GM10248 (cell line): ENCODE results near the gene STK25.
"Not testable (repeated sequence)": the region's sequence is repeated elsewhere in the genome, so short reads cannot be mapped to it uniquely, and the experiment has no call there.

Experiments used
- CTCF ChIA-PET: fragments of 300-600 bp; sonication (Branson Sonifier 250); formaldehyde crosslinking; extraction: SDS; loops from one replicate; lab custom pipeline; 2021; ENCODE audit warnings: antibody characterized with exemption; lab: Yijun Ruan, JAX
- POLR2A ChIA-PET: fragments of 350-650 bp; sonication (Branson Sonifier 250); formaldehyde crosslinking; extraction: SDS; loops from one replicate; lab custom pipeline; 2020; ENCODE audit warnings: antibody characterized with exemption; lab: Yijun Ruan, JAX
- DNase-seq: peaks from one replicate; pipeline ENCODE4 v3.0.0; 2012; ENCODE audit errors: extremely low spot score
- TF ChIP-seq, protein P1 (sequence below): IDR thresholded peaks from 2 replicates; pipeline ENCODE4 v1.5.1; 2012; ENCODE audit warnings: mild to moderate bottlenecking, low read depth; ENCODE audit errors: extremely low read depth, missing control alignments, control extremely low read depth

Gene STK25

DNA sequence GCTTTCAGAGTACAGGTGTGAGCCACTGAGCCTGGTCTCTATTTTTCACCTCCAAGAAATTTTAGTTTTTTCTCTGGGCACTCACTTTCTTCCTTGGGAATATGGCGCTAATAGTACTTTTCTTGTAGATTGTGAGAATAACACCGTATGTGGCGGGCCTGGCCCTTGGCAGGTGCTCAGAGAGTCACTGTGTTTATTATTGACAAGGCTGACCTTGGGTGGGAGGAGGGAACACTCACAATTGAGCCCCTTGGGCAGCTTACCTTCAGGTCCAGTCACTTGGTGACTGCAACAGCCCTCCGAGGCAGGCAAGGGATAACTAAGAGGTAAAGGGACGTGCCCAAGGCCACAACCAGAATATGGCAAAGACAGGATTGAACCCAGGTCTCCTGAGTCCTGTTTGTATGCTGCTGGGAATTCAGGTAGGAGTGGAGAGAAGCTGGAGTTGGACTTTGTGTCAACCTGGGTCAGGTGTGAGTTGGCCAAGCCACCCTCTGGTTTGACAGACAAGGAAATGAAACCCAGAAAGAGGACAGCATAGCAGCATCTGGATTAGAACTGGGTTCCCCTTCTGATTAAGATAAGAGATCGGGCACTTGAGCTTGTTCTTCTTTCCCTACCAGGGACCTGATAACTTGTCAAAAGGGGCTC lies 2.8 kb upstream of the STK25 start:
- ChIA-PET CTCF (interaction anchor here (1.8 kb wide), 1 partner anchor 100 kb away, joined by 4 read pairs; no protein-coding TSS in a partner anchor), POLR2A (no interaction called here)
- TF ChIP-seq, protein P1, sequence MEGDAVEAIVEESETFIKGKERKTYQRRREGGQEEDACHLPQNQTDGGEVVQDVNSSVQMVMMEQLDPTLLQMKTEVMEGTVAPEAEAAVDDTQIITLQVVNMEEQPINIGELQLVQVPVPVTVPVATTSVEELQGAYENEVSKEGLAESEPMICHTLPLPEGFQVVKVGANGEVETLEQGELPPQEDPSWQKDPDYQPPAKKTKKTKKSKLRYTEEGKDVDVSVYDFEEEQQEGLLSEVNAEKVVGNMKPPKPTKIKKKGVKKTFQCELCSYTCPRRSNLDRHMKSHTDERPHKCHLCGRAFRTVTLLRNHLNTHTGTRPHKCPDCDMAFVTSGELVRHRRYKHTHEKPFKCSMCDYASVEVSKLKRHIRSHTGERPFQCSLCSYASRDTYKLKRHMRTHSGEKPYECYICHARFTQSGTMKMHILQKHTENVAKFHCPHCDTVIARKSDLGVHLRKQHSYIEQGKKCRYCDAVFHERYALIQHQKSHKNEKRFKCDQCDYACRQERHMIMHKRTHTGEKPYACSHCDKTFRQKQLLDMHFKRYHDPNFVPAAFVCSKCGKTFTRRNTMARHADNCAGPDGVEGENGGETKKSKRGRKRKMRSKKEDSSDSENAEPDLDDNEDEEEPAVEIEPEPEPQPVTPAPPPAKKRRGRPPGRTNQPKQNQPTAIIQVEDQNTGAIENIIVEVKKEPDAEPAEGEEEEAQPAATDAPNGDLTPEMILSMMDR, result no peak
- no peak for DNase-seq

- DNase-seq, result no peak
- ChIA-PET CTCF (no interaction called here), POLR2A (no interaction called here)
- TF ChIP-seq, protein P1, result no peak
Measured at GRCh38 chr2:241509155-241509784, 886 bp upstream of the STK25 start.

GRCh38 chr2:241507430-241508239 lies 749 bp downstream of the STK25 start:
- ChIA-PET POLR2A (no interaction called here), CTCF (interaction anchor here (0.9 to 1.5 kb wide), 3 partner anchors 9 to 26 kb away, joined by 3 read pairs; no protein-coding TSS in a partner anchor)
- TF ChIP-seq, protein P1, result no peak
- DNase-seq, result peak; percentile 66

DNA sequence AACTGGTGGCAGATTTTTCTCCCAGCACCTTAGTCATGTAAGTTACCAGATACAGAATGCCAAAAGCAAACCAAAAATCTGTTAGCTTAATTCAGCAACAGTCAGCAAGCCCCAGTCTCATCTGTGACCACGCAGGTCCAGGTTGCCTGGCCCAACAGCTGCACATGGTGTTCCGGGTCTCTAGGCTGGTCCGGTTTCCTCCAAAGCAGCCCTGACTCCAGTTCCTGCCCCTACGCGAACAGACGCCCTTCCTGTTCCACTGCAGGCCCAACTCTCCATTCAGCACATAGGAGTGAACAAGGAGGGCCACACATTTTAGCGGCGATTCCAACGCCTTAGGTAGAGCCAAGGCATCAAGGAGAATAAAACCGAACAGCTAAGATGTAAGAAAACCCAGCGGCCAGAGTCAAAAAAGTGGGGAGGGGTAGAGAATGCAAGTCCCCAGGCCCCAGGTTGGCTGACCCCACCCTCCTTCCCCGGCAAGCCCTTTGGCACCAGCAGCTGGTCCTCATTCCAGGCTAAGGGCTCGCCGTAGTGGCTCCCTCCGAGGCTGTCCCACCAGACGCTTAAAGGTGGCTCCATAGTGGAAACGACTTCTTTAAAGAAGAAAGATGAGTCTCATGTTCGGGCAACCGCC lies 1.5 kb downstream of the STK25 start:
- POLR2A ChIA-PET, result no interaction called here
- CTCF ChIA-PET, result interaction anchor here (0.9 to 1.5 kb wide), 3 partner anchors 8 to 26 kb away, joined by 3 read pairs; no protein-coding TSS in a partner anchor
- TF ChIP-seq, protein P1, result no peak
- DNase-seq, result no peak

- CTCF ChIA-PET, result interaction anchor here (1.5 kb wide), 1 partner anchor 24 kb away, joined by 3 read pairs; no protein-coding TSS in a partner anchor
- DNase-seq, POLR2A ChIA-PET: not testable (repeated sequence)
Measured at GRCh38 chr2:241506317-241506716, 2.1 kb downstream of the STK25 start.

- ChIA-PET CTCF (no interaction called here), POLR2A (no interaction called here)
- TF ChIP-seq, protein P1, result no peak
- DNase-seq, result no peak
Measured at GRCh38 chr2:241505781-241506201, 2.6 kb downstream of the STK25 start.
